HL-60 (cell line): ENCODE results near the gene LIM2.

Source experiments
- DNase-seq, 2 experiments: peaks; one replicate each; pipeline ENCODE4 v3.0.0-alpha.2; 2010 to 2020; ENCODE audit warnings: low read depth in 1 of 2, low spot score in 1 of 2
- H3K27ac ChIP-seq: fragments of 250-450 bp; sonication (Bioruptor Pico); replicated peaks from 2 replicates; pipeline ENCODE4 v1.5.1; 2020; ENCODE audit warnings: mild to moderate bottlenecking, moderate library complexity
- H3K27me3 ChIP-seq: fragments of 250-450 bp; sonication (Bioruptor Pico); 2 replicates; pipeline ENCODE4 v1.5.1; 2021; ENCODE audit warnings: mild to moderate bottlenecking, moderate library complexity; ENCODE audit not compliant: insufficient read depth, poor library complexity, severe bottlenecking
- H3K4me3 ChIP-seq: replicated peaks from 2 replicates; pipeline ENCODE4 v1.5.1; 2011; ENCODE audit warnings: mild to moderate bottlenecking, control low read depth, low read length; ENCODE audit not compliant: insufficient read depth
- SPI1 ChIP-seq: IDR thresholded peaks from 2 replicates; pipeline ENCODE4 v1.6.1; 2012; ENCODE audit warnings: low read depth, mild to moderate bottlenecking, borderline replicate concordance

The LIM2 gene

DNA sequence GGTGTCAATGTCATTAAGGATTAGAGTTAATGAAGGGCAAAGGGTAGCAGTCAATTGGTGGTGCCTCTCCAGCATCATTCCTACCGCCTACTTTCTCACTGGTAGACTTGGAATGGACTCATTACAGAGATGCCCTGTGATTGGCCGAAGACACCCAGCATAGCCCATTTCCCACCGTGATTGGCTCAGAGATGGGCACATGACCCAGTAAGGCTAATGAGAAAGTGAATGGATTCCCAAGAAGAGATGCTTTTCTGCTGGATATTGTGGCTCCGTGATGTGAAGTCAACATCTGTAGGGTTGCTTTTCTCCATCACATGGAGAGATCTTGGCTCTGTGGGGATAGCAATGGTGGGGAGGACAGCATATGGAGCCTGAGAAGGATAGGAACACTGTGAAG lies 57.4 kb downstream of the LIM2 start:
- H3K27ac ChIP-seq: no peak overlapping the region
- TF ChIP-seq SPI1: no peak
- peaks cover 8% of the 10 kb centered on the region for H3K27me3 ChIP-seq
- DNase-seq: no peak
- H3K4me3 ChIP-seq: no peak overlapping the region
